Activated CD8-positive, alpha-beta T cell treated with anti-CD3 and anti-CD28 coated beads, Interleukin-2, amount 10 ng/mL, durations not matched to agents 7 days and 5 days (primary cell): ENCODE data around the gene RENBP. TPM values are rescaled to one million over a fixed set of nuclear protein-coding genes. Genes with fewer than 3 reads are reported as not detected.

Experiments
- ATAC-seq: fragments of 150-1000 bp; cut with Tn5 transposase; one replicate; pipeline ENCODE4 v1.10.0; 2021; ENCODE audit warnings: moderate library complexity
- CTCF ChIA-PET: fragments of 350-600 bp; sonication (Branson Sonifier 250); formaldehyde crosslinking; loops from one replicate; lab custom pipeline; 2021; ENCODE audit warnings: antibody characterized with exemption; lab: Charles Lee
- POLR2A ChIA-PET: fragments of 350-600 bp; sonication (Branson Sonifier 250); formaldehyde crosslinking; loops from one replicate; lab custom pipeline; 2021; ENCODE audit warnings: antibody characterized with exemption; lab: Charles Lee
- DNase-seq: peaks from one replicate; pipeline ENCODE4 v3.0.0-alpha.2; 2020
- H3K27ac Mint-ChIP-seq: one replicate; pipeline ENCODE4 v1.8.0; 2021; ENCODE audit warnings: mild to moderate bottlenecking, mixed read lengths
- H3K27me3 Mint-ChIP-seq: one replicate; pipeline ENCODE4 v1.8.0; 2021; ENCODE audit warnings: low read depth, mixed read lengths
- H3K36me3 Mint-ChIP-seq: one replicate; pipeline ENCODE4 v1.8.0; 2021; ENCODE audit warnings: low read depth, mixed read lengths
- H3K4me1 Mint-ChIP-seq: one replicate; pipeline ENCODE4 v1.8.0; 2021; ENCODE audit warnings: low read depth, mixed read lengths
- H3K4me3 Mint-ChIP-seq: one replicate; pipeline ENCODE4 v1.8.0; 2021; ENCODE audit warnings: mild to moderate bottlenecking, mixed read lengths
- H3K9me3 Mint-ChIP-seq: one replicate; pipeline ENCODE4 v1.8.0; 2022; ENCODE audit warnings: mixed read lengths; ENCODE audit not compliant: insufficient read depth
- total RNA-seq, 2 experiments: library from RNA; stranded (reverse); gene quantifications; one replicate each; pipeline ENCODE4 v1.2.3, GENCODE V29; 2021

Gene RENBP
- total RNA-seq, 2 experiments from 2014 or later: 12.1 to 13.6 TPM

GRCh38 chrX:153925739-153926551 is 18.5 kb downstream of the RENBP start, which contains the start of gene ARHGAP4:
ARHGAP4 (minus strand) TSS chrX:153926264; CDS start chrX:153926202, 62 bp downstream.
- ATAC-seq: peak; percentile 6
- peak; percentile 60 for DNase-seq
- Mint-ChIP-seq H3K27ac (peak within 1 kb of the TSS; percentile 98), H3K4me1 (peaks cover 35% of the 10 kb centered on the region), H3K9me3 (no peaks in the 10 kb centered on the region), H3K4me3 (peak within 1 kb of the TSS; percentile 95), H3K27me3 (no peaks in the 10 kb centered on the region), H3K36me3 (peaks cover 47% of the 10 kb centered on the region)
- POLR2A ChIA-PET: interaction anchor here (0.6 to 9.3 kb wide), 16 partner anchors 11 to 199 kb away, joined by 3 to 90 read pairs (median 4); partner anchors contain the start of genes HCFC1, RENBP and TMEM187
- CTCF ChIA-PET: interaction anchor here (1.0 to 10.6 kb wide), 6 partner anchors 15 to 132 kb away, joined by 3 to 228 read pairs (median 6); partner anchors contain the start of genes HCFC1, IDH3G, RENBP and SSR4

GRCh38 chrX:153925387-153925738 is 19.1 kb downstream of the RENBP start:
- Mint-ChIP-seq H3K27ac (peak overlapping the region; percentile 96), H3K36me3 (peaks cover 41% of the 10 kb centered on the region), H3K4me1 (peaks cover 29% of the 10 kb centered on the region), H3K9me3 (no peaks in the 10 kb centered on the region), H3K4me3 (peak overlapping the region; percentile 95), H3K27me3 (no peaks in the 10 kb centered on the region)
- CTCF ChIA-PET: interaction anchor here (1.0 to 10.6 kb wide), 8 partner anchors 10 to 131 kb away, joined by 3 to 228 read pairs (median 6); partner anchors contain the start of genes HCFC1, IDH3G, NAA10 and RENBP
- POLR2A ChIA-PET: interaction anchor here (1.0 to 9.3 kb wide), 9 partner anchors 11 to 198 kb away, joined by 3 to 90 read pairs (median 6); partner anchors contain the start of genes HCFC1, RENBP and TMEM187
- DNase-seq (no peak), ATAC-seq (no peak)

- Mint-ChIP-seq H3K9me3 (no peaks in the 10 kb centered on the region), H3K4me1 (peaks cover 28% of the 10 kb centered on the region), H3K36me3 (peaks cover 42% of the 10 kb centered on the region), H3K27me3 (no peaks in the 10 kb centered on the region), H3K27ac (peak overlapping the region; percentile 96), H3K4me3 (peak overlapping the region; percentile 95)
- ChIA-PET CTCF (interaction anchor here (0.9 to 10.6 kb wide), 7 partner anchors 11 to 45 kb away, joined by 3 to 228 read pairs (median 5); partner anchors contain the start of genes HCFC1, NAA10, RENBP and TMEM187), POLR2A (interaction anchor here (0.6 to 9.3 kb wide), 7 partner anchors 13 to 96 kb away, joined by 3 to 90 read pairs (median 5); partner anchors contain the start of genes HCFC1, RENBP and TMEM187)
- DNase-seq: peak; percentile 52
- ATAC-seq: no peak
Measured at GRCh38 chrX:153924149-153924861, 20.1 kb downstream of the RENBP start.

- Mint-ChIP-seq H3K36me3 (peaks cover 44% of the 10 kb centered on the region), H3K4me1 (peaks cover 23% of the 10 kb centered on the region), H3K9me3 (no peaks in the 10 kb centered on the region), H3K27ac (peak overlapping the region; percentile 96), H3K27me3 (no peaks in the 10 kb centered on the region), H3K4me3 (peak overlapping the region; percentile 95)
- CTCF ChIA-PET: interaction anchor here (1.1 to 10.6 kb wide), 7 partner anchors 10 to 46 kb away, joined by 3 to 228 read pairs (median 4); partner anchors contain the start of genes HCFC1, RENBP and TMEM187
- ATAC-seq (no peak), DNase-seq (no peak)
- POLR2A ChIA-PET: interaction anchor here (0.8 to 9.3 kb wide), 3 partner anchors 12 to 47 kb away, joined by 3 to 90 read pairs (median 84); partner anchors contain the start of genes HCFC1, RENBP and TMEM187
Measured at GRCh38 chrX:153922932-153923857, 21.2 kb downstream of the RENBP start.

- POLR2A ChIA-PET: interaction anchor here (1.0 to 9.3 kb wide), 2 partner anchors 26 to 46 kb away, joined by 3 to 84 read pairs; partner anchors contain the start of gene RENBP
- Mint-ChIP-seq H3K27me3 (no peaks in the 10 kb centered on the region), H3K36me3 (peaks cover 52% of the 10 kb centered on the region), H3K27ac (peak overlapping the region; percentile 87), H3K9me3 (no peaks in the 10 kb centered on the region), H3K4me1 (peaks cover 25% of the 10 kb centered on the region), H3K4me3 (peak overlapping the region; percentile 95)
- ATAC-seq: no peak
- CTCF ChIA-PET: interaction anchor here (1.5 to 10.6 kb wide), 2 partner anchors 15 to 27 kb away, joined by 3 to 228 read pairs; partner anchors contain the start of gene RENBP
- DNase-seq: no peak
Measured at GRCh38 chrX:153921511-153922446, 22.7 kb downstream of the RENBP start.

GRCh38 chrX:153921070-153921469 is 23.4 kb downstream of the RENBP start:
- Mint-ChIP-seq H3K36me3 (peaks cover 56% of the 10 kb centered on the region), H3K9me3 (no peaks in the 10 kb centered on the region), H3K4me3 (peak overlapping the region; percentile 95), H3K27ac (no peak overlapping the region), H3K27me3 (no peaks in the 10 kb centered on the region), H3K4me1 (peaks cover 27% of the 10 kb centered on the region)
- DNase-seq (no peak), ATAC-seq (no peak)
- ChIA-PET POLR2A (interaction anchor here (1.0 kb wide), 1 partner anchor 46 kb away, joined by 3 read pairs; no protein-coding TSS in a partner anchor), CTCF (interaction anchor here (10.6 kb wide), 1 partner anchor 28 kb away, joined by 228 read pairs; the partner anchor contains the start of gene RENBP)

GRCh38 chrX:153920546-153920945 is 23.9 kb downstream of the RENBP start:
- CTCF ChIA-PET: no interaction called here
- Mint-ChIP-seq H3K4me1 (peaks cover 27% of the 10 kb centered on the region), H3K9me3 (no peaks in the 10 kb centered on the region), H3K27me3 (no peaks in the 10 kb centered on the region), H3K36me3 (peaks cover 59% of the 10 kb centered on the region), H3K4me3 (no peak overlapping the region), H3K27ac (no peak overlapping the region)
- ATAC-seq (no peak), DNase-seq (no peak)
- POLR2A ChIA-PET: no interaction called here

- ChIA-PET POLR2A (no interaction called here), CTCF (no interaction called here)
- peaks cover 27% of the 10 kb centered on the region for H3K4me1 Mint-ChIP-seq
- no peak overlapping the region for H3K4me3 Mint-ChIP-seq
- H3K36me3 Mint-ChIP-seq: peaks cover 49% of the 10 kb centered on the region
- DNase-seq (no peak), ATAC-seq (no peak)
- no peaks in the 10 kb centered on the region for H3K9me3 Mint-ChIP-seq
- peak overlapping the region; percentile 52 for H3K27ac Mint-ChIP-seq
- no peaks in the 10 kb centered on the region for H3K27me3 Mint-ChIP-seq
Measured at GRCh38 chrX:153919281-153919680, 25.2 kb downstream of the RENBP start.

- POLR2A ChIA-PET: interaction anchor here (0.6 kb wide), 1 partner anchor 39 kb away, joined by 3 read pairs; no protein-coding TSS in a partner anchor
- Mint-ChIP-seq H3K9me3 (no peaks in the 10 kb centered on the region), H3K4me1 (peaks cover 21% of the 10 kb centered on the region), H3K4me3 (no peak overlapping the region), H3K36me3 (peaks cover 40% of the 10 kb centered on the region), H3K27ac (no peak overlapping the region), H3K27me3 (no peaks in the 10 kb centered on the region)
- no peak for DNase-seq
- no peak for ATAC-seq
- CTCF ChIA-PET: no interaction called here
Measured at GRCh38 chrX:153917869-153918268, 26.6 kb downstream of the RENBP start.
